ENCODE data around the gene CNTN1. TPM values are rescaled to one million over a fixed set of nuclear protein-coding genes. Genes with fewer than 3 reads are reported as not detected.

The CNTN1 gene
- total and polyA plus RNA-seq, 2 experiments from 2014 or later: 0.58 to 2.4 TPM

DNA sequence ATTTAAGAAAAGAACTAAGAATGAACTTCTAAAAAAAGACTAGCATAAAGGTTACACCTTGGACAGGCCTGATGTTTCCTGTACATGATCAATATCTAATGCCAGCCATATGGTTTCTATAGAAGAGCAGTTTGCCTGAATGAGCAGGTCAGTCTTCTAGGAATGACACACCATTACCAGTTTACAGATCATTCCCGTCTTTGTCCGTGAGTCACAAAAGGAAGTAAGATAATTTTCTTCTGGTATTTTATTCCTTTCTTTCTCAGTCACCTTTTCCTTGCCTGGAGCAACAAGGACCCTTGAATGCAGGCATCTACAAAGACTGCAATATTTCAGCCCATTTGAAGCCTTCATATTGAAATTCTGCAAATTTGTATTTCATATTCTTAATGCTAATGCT, 44.6 kb upstream of the CNTN1 start:
- Histone ChIP-seq H3K4me1 (ENCODE audit: insufficient read depth) (no peaks in the 10 kb centered on the region), H3K9me2 (replicated peaks; ENCODE audit: insufficient read depth) (no peaks in the 10 kb centered on the region), H3K79me2 (no peaks in the 10 kb centered on the region), H2AFZ (no peak overlapping the region), H3K27me3 (no peaks in the 10 kb centered on the region), H4K20me1 (ENCODE audit: insufficient read depth, poor library complexity, severe bottlenecking) (no peaks in the 10 kb centered on the region), H3K27ac (no peak overlapping the region), H3K4me3 (no peak overlapping the region), H3K9me3 (ENCODE audit: low read depth) (no peaks in the 10 kb centered on the region), H3K4me2 (no peak overlapping the region), H3K36me3 (replicated peaks; ENCODE audit: insufficient read depth, low read depth) (no peaks in the 10 kb centered on the region)
- DNase-seq (ENCODE audit: low spot score): no peak
- TF ChIP-seq, protein P1, sequence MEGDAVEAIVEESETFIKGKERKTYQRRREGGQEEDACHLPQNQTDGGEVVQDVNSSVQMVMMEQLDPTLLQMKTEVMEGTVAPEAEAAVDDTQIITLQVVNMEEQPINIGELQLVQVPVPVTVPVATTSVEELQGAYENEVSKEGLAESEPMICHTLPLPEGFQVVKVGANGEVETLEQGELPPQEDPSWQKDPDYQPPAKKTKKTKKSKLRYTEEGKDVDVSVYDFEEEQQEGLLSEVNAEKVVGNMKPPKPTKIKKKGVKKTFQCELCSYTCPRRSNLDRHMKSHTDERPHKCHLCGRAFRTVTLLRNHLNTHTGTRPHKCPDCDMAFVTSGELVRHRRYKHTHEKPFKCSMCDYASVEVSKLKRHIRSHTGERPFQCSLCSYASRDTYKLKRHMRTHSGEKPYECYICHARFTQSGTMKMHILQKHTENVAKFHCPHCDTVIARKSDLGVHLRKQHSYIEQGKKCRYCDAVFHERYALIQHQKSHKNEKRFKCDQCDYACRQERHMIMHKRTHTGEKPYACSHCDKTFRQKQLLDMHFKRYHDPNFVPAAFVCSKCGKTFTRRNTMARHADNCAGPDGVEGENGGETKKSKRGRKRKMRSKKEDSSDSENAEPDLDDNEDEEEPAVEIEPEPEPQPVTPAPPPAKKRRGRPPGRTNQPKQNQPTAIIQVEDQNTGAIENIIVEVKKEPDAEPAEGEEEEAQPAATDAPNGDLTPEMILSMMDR (IDR thresholded peaks at IDR 0.05; ENCODE audit: poor library complexity): no peak
- TF ChIP-seq EZH2 (IDR thresholded peaks at IDR 0.05; ENCODE audit: borderline replicate concordance): no peak
- TF ChIP-seq EZH2phosphoT487 (IDR thresholded peaks at IDR 0.05; ENCODE audit: low read depth, severe bottlenecking, unreplicated experiment): no peak
- 67% methylated on average over 2 of the region's 2 CpGs for WGBS (ENCODE audit: low lambda C conversion rate, missing lambda C conversion rate)

DNA sequence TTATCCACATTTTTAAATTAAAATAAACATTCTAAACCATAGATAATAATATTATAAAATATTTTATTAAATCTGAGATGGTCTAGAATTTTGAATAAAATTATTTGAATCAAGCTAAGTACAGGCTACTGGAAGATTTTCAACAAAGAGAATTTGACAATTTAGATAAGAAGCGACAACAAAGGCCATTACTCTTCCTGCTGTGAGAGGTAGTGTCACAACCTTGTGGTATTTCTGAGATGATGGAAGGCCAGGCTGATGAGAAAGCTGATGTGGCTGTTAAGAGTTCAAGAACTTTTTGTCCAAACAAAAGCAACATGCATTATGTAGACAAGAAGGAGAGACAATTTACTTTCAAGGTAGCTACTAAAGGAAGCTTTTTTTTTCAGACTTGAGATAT, 43.7 kb upstream of the CNTN1 start:
- Histone ChIP-seq H3K27me3 (no peaks in the 10 kb centered on the region), H3K4me3 (no peak overlapping the region), H3K27ac (no peak overlapping the region), H3K4me1 (ENCODE audit: insufficient read depth) (no peaks in the 10 kb centered on the region), H2AFZ (no peak overlapping the region), H3K9me3 (ENCODE audit: low read depth) (no peaks in the 10 kb centered on the region), H4K20me1 (ENCODE audit: insufficient read depth, poor library complexity, severe bottlenecking) (no peaks in the 10 kb centered on the region), H3K79me2 (no peaks in the 10 kb centered on the region), H3K4me2 (no peak overlapping the region), H3K36me3 (replicated peaks; ENCODE audit: insufficient read depth, low read depth) (no peaks in the 10 kb centered on the region), H3K9me2 (replicated peaks; ENCODE audit: insufficient read depth) (no peaks in the 10 kb centered on the region)
- 59% methylated on average over 1 of the region's 1 CpG for WGBS (ENCODE audit: low lambda C conversion rate, missing lambda C conversion rate)
- no peak for DNase-seq (ENCODE audit: low spot score)
- TF ChIP-seq EZH2phosphoT487 (IDR thresholded peaks at IDR 0.05; ENCODE audit: low read depth, severe bottlenecking, unreplicated experiment) (no peak), EZH2 (IDR thresholded peaks at IDR 0.05; ENCODE audit: borderline replicate concordance) (no peak)
- TF ChIP-seq, protein P1 (IDR thresholded peaks at IDR 0.05; ENCODE audit: poor library complexity): no peak

DNA sequence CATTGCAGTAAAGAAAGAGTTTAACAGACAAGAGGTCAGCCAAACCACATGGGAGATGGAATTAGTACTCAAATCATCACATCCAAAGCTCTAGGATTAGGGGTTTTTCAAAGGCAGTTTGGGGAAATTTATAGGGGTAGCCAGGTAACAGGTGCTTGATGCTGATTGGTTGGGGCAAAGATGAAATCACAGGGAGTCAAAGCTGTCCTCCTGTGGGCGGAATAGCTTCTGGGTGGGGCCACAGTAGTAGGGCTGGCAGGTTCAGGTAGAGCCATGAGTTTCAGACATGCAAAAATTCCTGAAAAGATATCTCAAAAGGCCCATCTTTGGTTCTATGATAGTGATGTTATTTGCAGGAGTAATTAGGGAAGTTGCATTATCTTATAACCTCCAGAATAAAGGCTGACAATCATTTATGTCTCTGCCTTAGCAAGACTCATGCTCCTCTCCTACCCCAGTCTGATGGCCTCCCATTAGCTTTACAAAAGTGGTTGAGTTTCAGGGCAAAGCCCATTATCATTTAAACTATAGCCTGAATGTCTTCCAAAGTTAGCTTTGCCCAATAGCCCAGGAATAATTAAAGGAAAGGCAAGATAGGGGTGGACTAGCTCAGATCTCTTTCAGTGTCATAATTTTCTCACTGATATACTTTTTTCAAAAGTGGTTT, 42.1 kb upstream of the CNTN1 start:
- Histone ChIP-seq H3K79me2 (no peaks in the 10 kb centered on the region), H3K4me2 (no peak overlapping the region), H3K36me3 (replicated peaks; ENCODE audit: insufficient read depth, low read depth) (no peaks in the 10 kb centered on the region), H3K4me1 (ENCODE audit: insufficient read depth) (no peaks in the 10 kb centered on the region), H3K27ac (no peak overlapping the region), H3K9me3 (ENCODE audit: low read depth) (no peaks in the 10 kb centered on the region), H2AFZ (no peak overlapping the region), H3K9me2 (replicated peaks; ENCODE audit: insufficient read depth) (no peaks in the 10 kb centered on the region), H3K4me3 (no peak overlapping the region), H4K20me1 (ENCODE audit: insufficient read depth, poor library complexity, severe bottlenecking) (no peaks in the 10 kb centered on the region), H3K27me3 (no peaks in the 10 kb centered on the region)
- WGBS (ENCODE audit: low lambda C conversion rate, missing lambda C conversion rate): 96% methylated on average over 1 of the region's 1 CpG
- no peak for DNase-seq (ENCODE audit: low spot score)
- TF ChIP-seq EZH2phosphoT487 (IDR thresholded peaks at IDR 0.05; ENCODE audit: low read depth, severe bottlenecking, unreplicated experiment): no peak
- TF ChIP-seq EZH2 (IDR thresholded peaks at IDR 0.05; ENCODE audit: borderline replicate concordance): no peak
- TF ChIP-seq, protein P1 (IDR thresholded peaks at IDR 0.05; ENCODE audit: poor library complexity): no peak

Measured in hepatocyte (in vitro differentiated cells).